ENCODE measurements around the gene SYNPO2.

The SYNPO2 gene

DNA sequence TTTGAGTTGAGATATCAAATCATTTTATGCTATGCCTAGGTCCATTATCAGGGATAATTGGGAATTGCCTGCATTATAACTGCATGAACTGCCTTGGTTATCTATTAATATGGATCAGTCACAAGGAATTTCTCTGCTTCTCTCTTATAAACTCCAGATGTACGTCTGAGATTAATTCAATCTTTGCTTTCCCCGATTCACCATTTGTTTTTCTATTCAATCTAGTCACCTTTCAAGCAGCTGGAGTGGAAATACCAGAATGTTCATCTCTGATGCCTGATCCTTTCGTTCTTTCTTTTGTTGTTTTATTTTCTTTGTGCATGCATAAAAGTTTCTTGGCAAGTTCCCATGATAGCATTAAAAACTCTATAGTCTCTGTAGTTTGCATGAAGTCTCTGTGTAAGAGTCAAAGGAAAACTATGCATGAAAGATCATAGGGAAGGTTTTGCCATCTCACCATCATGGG lies 22.6 kb downstream of the SYNPO2 start:
- Histone ChIP-seq H3K27ac (ENCODE audit: low read depth, low read length) (no peak overlapping the region), H3K4me3 (ENCODE audit: low read length) (no peak overlapping the region), H3K36me3 (ENCODE audit: insufficient read depth, low read length) (no peaks in the 10 kb centered on the region), H3K27me3 (ENCODE audit: insufficient read depth, low read length) (no peaks in the 10 kb centered on the region), H3K4me1 (ENCODE audit: insufficient read depth, low read length) (no peaks in the 10 kb centered on the region), H3K9ac (ENCODE audit: low read depth, low read length) (no peak overlapping the region), H3K9me3 (ENCODE audit: insufficient read depth, low read depth, low read length) (no peaks in the 10 kb centered on the region)
- 92% methylated on average over 3 of the region's 3 CpGs for WGBS

DNA sequence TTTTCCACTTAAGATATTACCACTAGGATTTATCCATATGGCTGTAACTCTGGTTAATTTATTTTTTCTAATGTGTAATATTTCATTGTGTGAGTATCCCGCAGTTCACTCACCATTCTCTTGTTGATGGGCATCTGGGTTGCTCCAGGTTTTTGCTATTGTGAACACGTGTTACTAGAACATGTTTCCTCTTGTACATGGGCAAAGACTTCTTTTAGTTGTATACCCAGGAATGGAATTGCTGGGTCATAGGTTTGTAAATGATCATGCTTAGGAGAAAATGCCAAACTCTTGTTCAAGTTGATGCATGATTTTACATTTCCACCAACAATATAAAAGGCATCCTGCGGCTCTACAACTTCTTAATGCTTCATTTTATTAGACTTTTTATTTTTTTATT lies 26.8 kb downstream of the SYNPO2 start:
- Histone ChIP-seq H3K9ac (ENCODE audit: low read depth, low read length) (no peak overlapping the region), H3K4me3 (ENCODE audit: low read length) (no peak overlapping the region), H3K4me1 (ENCODE audit: insufficient read depth, low read length) (peaks cover 12% of the 10 kb centered on the region; the same call in 1 of the 2 replicates), H3K27ac (ENCODE audit: low read depth, low read length) (no peak overlapping the region), H3K9me3 (ENCODE audit: insufficient read depth, low read depth, low read length) (no peaks in the 10 kb centered on the region), H3K36me3 (ENCODE audit: insufficient read depth, low read length) (no peaks in the 10 kb centered on the region), H3K27me3 (ENCODE audit: insufficient read depth, low read length) (no peaks in the 10 kb centered on the region)
- WGBS = 92% methylated on average over 2 of the region's 3 CpGs

DNA sequence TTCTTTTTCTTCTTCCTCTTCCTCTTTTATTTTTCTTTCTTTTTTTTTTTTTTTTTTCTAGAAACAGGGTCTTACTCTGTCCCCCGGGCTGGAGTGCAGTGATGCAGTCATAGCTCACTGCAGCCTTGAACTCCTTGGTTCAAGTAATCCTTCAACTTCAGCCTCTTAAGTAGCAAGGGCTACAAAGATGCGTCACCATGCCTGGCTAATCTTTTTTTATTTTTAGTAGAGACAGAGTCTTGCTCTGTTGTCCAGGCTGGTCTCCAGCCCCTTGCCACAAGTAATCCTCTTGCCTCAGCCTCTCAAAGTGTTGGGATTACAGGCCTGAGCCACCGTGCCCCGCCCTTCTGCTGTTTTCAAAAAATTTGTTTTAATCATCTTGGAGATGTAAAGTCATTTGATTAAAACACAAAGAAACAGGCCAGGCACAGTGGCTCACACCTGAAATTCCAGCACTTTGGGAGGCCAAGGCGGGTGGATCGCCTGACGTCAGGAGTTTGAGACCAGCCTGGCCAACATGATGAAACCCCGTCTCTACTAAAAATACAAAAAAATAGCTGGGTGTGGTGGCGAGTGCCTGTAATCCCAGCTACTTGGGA lies 28.1 kb downstream of the SYNPO2 start:
- Histone ChIP-seq H3K9me3 (ENCODE audit: insufficient read depth, low read depth, low read length) (no peaks in the 10 kb centered on the region), H3K9ac (ENCODE audit: low read depth, low read length) (no peak overlapping the region), H3K36me3 (ENCODE audit: insufficient read depth, low read length) (no peaks in the 10 kb centered on the region), H3K27me3 (ENCODE audit: insufficient read depth, low read length) (no peaks in the 10 kb centered on the region), H3K4me3 (ENCODE audit: low read length) (no peak overlapping the region), H3K27ac (ENCODE audit: low read depth, low read length) (no peak overlapping the region), H3K4me1 (ENCODE audit: insufficient read depth, low read length) (peaks cover 12% of the 10 kb centered on the region; the same call in 1 of the 2 replicates)
- 94% methylated on average over 9 of the region's 9 CpGs for WGBS

DNA sequence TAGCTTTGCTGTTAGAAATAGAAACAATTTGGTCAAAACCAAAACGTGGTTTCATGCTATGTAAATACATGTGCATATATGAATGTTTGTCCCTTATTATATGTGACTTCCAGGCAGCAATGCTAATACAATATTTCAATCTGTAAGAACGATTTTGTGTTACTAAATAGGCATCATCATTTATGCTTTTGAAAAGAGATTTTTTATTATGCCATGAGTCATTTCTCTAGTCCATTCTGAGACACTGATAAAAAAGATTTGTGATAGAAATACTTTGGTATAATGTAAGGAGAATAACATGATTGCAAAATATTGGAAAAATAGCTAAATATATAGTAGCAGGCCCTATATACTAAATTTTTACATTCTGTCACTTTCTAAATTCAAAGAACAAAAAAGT lies 28.9 kb downstream of the SYNPO2 start:
- H3K27me3 ChIP-seq (ENCODE audit: insufficient read depth, low read length) = no peaks in the 10 kb centered on the region
- H3K9ac ChIP-seq (ENCODE audit: low read depth, low read length) = no peak overlapping the region
- no peaks in the 10 kb centered on the region for H3K36me3 ChIP-seq (ENCODE audit: insufficient read depth, low read length)
- no peaks in the 10 kb centered on the region for H3K9me3 ChIP-seq (ENCODE audit: insufficient read depth, low read depth, low read length)
- no peak overlapping the region for H3K4me3 ChIP-seq (ENCODE audit: low read length)
- H3K27ac ChIP-seq (ENCODE audit: low read depth, low read length) = no peak overlapping the region
- H3K4me1 ChIP-seq (ENCODE audit: insufficient read depth, low read length) = peaks cover 12% of the 10 kb centered on the region; the same call in 1 of the 2 replicates
- 80% methylated on average over 2 of the region's 2 CpGs for WGBS

DNA sequence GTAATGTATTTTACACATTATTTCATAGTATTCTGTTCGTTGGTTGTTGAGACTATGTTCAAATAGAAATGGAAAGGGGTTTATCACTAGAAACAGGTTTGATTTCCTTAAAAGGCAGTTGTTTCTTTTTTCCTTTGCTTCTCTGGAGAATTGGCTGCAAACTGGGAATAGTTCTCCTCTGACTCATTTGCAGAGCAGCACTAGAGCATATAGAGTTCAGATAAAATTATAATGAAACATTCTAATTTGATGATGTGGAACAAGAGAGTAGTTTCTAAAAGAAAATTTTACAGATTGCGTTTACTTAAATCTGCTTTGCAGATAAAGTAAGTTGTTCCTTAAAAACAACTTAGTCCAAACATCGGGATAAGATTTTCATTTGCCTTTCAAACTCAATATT lies 29.7 kb downstream of the SYNPO2 start:
- H3K9me3 ChIP-seq (ENCODE audit: insufficient read depth, low read depth, low read length) = no peaks in the 10 kb centered on the region
- H3K4me3 ChIP-seq (ENCODE audit: low read length) = no peak overlapping the region
- H3K9ac ChIP-seq (ENCODE audit: low read depth, low read length) = peak overlapping the region; percentile 29; the same call in 1 of the 2 replicates
- no peaks in the 10 kb centered on the region for H3K36me3 ChIP-seq (ENCODE audit: insufficient read depth, low read length)
- H3K27me3 ChIP-seq (ENCODE audit: insufficient read depth, low read length) = no peaks in the 10 kb centered on the region
- 79% methylated on average over 3 of the region's 3 CpGs for WGBS
- no peak overlapping the region for H3K27ac ChIP-seq (ENCODE audit: low read depth, low read length)
- H3K4me1 ChIP-seq (ENCODE audit: insufficient read depth, low read length) = peaks cover 12% of the 10 kb centered on the region; the same call in 1 of the 2 replicates

DNA sequence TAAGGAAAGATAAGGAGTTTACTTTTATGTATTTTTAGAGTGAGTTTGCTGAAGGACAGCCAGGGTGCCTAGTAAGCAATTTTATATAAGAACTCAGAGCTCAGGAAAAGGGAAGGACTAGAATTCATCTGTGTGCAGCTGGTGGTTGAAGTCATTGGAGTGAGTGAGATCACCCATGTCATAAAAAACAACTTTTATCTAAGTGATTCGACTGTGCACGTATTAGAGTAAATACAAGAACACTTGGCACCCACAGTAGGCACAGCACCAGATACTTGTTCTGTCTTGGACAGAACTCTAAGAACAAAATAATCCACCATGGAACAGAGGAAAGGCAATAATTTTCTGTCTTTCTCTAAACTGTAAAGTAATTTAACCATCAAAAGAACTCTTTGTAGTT lies 31.6 kb downstream of the SYNPO2 start:
- H3K27me3 ChIP-seq (ENCODE audit: insufficient read depth, low read length) = no peaks in the 10 kb centered on the region
- H3K27ac ChIP-seq (ENCODE audit: low read depth, low read length) = no peak overlapping the region
- WGBS = 100% methylated on average over 2 of the region's 2 CpGs
- H3K4me3 ChIP-seq (ENCODE audit: low read length) = no peak overlapping the region
- H3K36me3 ChIP-seq (ENCODE audit: insufficient read depth, low read length) = no peaks in the 10 kb centered on the region
- no peaks in the 10 kb centered on the region for H3K9me3 ChIP-seq (ENCODE audit: insufficient read depth, low read depth, low read length)
- H3K9ac ChIP-seq (ENCODE audit: low read depth, low read length) = no peak overlapping the region
- H3K4me1 ChIP-seq (ENCODE audit: insufficient read depth, low read length) = peaks cover 12% of the 10 kb centered on the region; the same call in 1 of the 2 replicates

DNA sequence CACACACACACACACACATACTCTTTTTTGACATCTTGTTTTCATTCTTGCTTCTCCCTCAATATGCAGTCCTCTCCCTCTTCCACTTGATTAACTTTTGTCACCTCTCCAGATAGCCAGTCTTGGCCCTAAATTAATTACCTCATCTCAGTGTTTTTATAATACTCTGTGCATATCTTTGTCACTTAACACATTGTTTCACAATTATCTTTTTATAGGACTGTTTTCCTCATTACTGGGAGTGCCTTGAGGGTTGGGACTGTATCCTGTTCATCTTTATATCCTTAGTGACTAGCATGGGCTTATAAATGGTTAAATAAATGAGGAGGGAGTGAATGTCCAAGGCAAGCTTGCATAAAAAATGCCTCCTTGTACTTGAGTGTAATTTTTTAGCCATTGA lies 33.1 kb downstream of the SYNPO2 start:
- Histone ChIP-seq H3K4me3 (ENCODE audit: low read length) (no peak overlapping the region), H3K27ac (ENCODE audit: low read depth, low read length) (no peak overlapping the region)

DNA sequence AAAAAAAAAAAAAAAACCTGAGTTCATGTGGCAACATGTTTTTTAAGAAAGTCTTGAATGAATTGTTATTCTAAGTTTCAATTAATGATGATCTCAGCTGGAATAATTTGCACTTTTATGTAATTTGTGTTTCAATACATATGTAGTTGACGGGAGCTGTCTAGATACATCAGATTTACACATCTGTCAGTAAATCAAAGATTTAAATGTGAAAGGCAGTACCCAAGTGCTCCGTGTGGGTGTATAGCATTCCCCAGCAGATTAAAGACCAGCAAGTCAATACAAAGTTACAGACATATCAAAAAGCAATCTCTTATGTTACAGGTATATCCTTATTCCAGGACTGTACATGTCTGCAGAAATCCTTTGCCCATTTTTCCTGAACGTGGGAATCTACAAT lies 35.2 kb downstream of the SYNPO2 start:
- H3K36me3 ChIP-seq (ENCODE audit: insufficient read depth, low read length) = no peaks in the 10 kb centered on the region
- no peaks in the 10 kb centered on the region for H3K27me3 ChIP-seq (ENCODE audit: insufficient read depth, low read length)
- H3K9ac ChIP-seq (ENCODE audit: low read depth, low read length) = no peak overlapping the region
- no peak overlapping the region for H3K27ac ChIP-seq (ENCODE audit: low read depth, low read length)
- no peaks in the 10 kb centered on the region for H3K9me3 ChIP-seq (ENCODE audit: insufficient read depth, low read depth, low read length)
- WGBS = 49% methylated on average over 3 of the region's 3 CpGs
- peaks cover under 1% of the 10 kb centered on the region; the same call in 1 of the 2 replicates for H3K4me1 ChIP-seq (ENCODE audit: insufficient read depth, low read length)
- no peak overlapping the region for H3K4me3 ChIP-seq (ENCODE audit: low read length)

More for the DNA sequence above, 33.1 kb downstream of the SYNPO2 start:
- Histone ChIP-seq H3K36me3 (ENCODE audit: insufficient read depth, low read length) (no peaks in the 10 kb centered on the region), H3K9me3 (ENCODE audit: insufficient read depth, low read depth, low read length) (no peaks in the 10 kb centered on the region), H3K4me1 (ENCODE audit: insufficient read depth, low read length) (peaks cover 12% of the 10 kb centered on the region; the same call in 1 of the 2 replicates), H3K27me3 (ENCODE audit: insufficient read depth, low read length) (no peaks in the 10 kb centered on the region), H3K9ac (ENCODE audit: low read depth, low read length) (no peak overlapping the region)

DNA sequence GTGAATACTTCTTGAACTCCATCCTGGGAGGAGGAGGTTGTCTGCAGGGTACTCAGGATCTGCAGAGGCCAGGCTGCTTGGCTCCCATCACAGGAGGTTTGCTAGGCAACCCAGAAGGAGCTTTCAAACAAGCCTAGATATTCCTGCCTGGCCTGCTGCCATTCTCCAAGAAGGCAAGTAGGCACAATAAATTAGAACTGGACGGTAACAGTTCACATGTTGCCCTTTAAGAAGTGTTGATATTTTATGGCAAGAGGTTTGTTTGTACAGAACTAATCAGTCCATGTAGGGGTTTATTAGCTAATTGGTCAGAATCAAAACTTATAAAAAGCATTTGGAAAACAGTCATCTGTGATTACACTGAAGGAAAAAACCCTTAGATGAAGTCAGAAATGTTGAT lies 39.3 kb downstream of the SYNPO2 start:
- Histone ChIP-seq H3K4me1 (ENCODE audit: insufficient read depth, low read length) (no peaks in the 10 kb centered on the region), H3K9me3 (ENCODE audit: insufficient read depth, low read depth, low read length) (no peaks in the 10 kb centered on the region), H3K4me3 (ENCODE audit: low read length) (no peak overlapping the region), H3K27ac (ENCODE audit: low read depth, low read length) (no peak overlapping the region), H3K9ac (ENCODE audit: low read depth, low read length) (no peak overlapping the region), H3K27me3 (ENCODE audit: insufficient read depth, low read length) (no peaks in the 10 kb centered on the region), H3K36me3 (ENCODE audit: insufficient read depth, low read length) (no peaks in the 10 kb centered on the region)
- 93% methylated on average over 1 of the region's 1 CpG for WGBS

DNA sequence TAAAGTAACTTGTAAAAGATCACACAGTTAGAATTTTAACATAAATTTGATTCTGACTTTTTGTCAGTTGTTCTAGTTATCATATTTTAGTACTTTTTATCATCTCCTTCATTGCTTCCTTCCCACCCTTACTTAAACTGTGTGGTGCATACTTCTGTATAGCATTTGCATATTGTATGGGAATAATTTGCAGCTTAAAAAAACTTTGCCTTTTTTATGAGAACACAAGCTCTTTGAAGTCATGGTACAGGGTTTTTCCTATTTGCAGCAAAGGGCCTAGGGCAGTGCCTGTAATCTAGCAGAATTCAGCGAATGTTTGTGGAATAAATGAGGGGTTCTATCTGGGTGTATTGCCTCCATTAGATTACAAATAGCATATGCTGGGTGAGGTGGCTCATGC lies 41.6 kb downstream of the SYNPO2 start:
- 0% methylated on average over 1 of the region's 1 CpG for WGBS
- Histone ChIP-seq H3K36me3 (ENCODE audit: insufficient read depth, low read length) (no peaks in the 10 kb centered on the region), H3K27ac (ENCODE audit: low read depth, low read length) (no peak overlapping the region), H3K9ac (ENCODE audit: low read depth, low read length) (no peak overlapping the region), H3K4me3 (ENCODE audit: low read length) (no peak overlapping the region), H3K4me1 (ENCODE audit: insufficient read depth, low read length) (no peaks in the 10 kb centered on the region), H3K27me3 (ENCODE audit: insufficient read depth, low read length) (no peaks in the 10 kb centered on the region), H3K9me3 (ENCODE audit: insufficient read depth, low read depth, low read length) (no peaks in the 10 kb centered on the region)

DNA sequence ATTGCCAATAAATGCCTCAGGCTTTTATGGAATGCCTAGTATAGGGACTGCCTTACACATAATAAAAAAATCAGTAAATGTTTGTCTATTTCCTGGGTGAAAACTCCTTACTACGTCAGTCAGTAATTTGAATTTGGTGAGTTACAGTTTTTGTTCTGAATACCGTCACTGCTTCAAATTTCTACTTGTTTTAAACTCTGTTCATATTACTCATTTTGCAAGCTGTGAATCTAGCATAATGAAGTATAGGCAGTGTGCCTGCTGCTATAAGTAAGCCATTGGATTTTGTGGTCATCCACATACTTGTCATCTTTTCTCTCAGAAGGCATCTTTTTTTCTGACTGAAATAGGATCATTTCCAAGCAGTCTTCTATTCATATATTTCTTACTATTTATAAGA lies 43.1 kb downstream of the SYNPO2 start:
- H3K4me1 ChIP-seq (ENCODE audit: insufficient read depth, low read length) = no peaks in the 10 kb centered on the region
- no peaks in the 10 kb centered on the region for H3K36me3 ChIP-seq (ENCODE audit: insufficient read depth, low read length)
- WGBS = 90% methylated on average over 2 of the region's 2 CpGs

DNA sequence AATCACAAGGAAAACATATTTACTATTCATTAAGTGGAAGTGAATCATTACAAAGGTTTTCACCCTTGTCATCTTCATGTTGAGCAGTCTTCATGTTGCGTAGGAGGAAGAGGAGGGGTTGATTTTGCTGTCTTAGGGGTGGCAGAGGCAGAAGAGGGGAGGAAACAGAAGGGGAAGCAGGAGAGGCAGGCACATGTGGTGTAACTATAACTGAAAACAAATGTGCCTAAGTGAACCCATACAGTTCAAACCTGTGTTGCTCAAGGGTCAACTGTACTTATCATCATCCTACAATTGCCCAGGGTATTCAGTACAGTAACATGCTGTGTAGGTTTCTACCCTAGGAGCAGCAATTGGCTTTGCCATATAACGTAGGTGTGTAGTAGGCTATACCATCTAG lies 47.2 kb downstream of the SYNPO2 start:
- Histone ChIP-seq H3K4me3 (ENCODE audit: low read length) (no peak overlapping the region), H3K27ac (ENCODE audit: low read depth, low read length) (no peak overlapping the region), H3K36me3 (ENCODE audit: insufficient read depth, low read length) (no peaks in the 10 kb centered on the region), H3K27me3 (ENCODE audit: insufficient read depth, low read length) (no peaks in the 10 kb centered on the region), H3K9ac (ENCODE audit: low read depth, low read length) (no peak overlapping the region), H3K4me1 (ENCODE audit: insufficient read depth, low read length) (peaks cover 2% of the 10 kb centered on the region; the same call in 1 of the 2 replicates), H3K9me3 (ENCODE audit: insufficient read depth, low read depth, low read length) (no peaks in the 10 kb centered on the region)
- 96% methylated on average over 2 of the region's 2 CpGs for WGBS

More for the DNA sequence above, 43.1 kb downstream of the SYNPO2 start:
- no peaks in the 10 kb centered on the region for H3K9me3 ChIP-seq (ENCODE audit: insufficient read depth, low read depth, low read length)
- H3K27ac ChIP-seq (ENCODE audit: low read depth, low read length) = no peak overlapping the region
- no peak overlapping the region for H3K4me3 ChIP-seq (ENCODE audit: low read length)
- H3K27me3 ChIP-seq (ENCODE audit: insufficient read depth, low read length) = no peaks in the 10 kb centered on the region
- H3K9ac ChIP-seq (ENCODE audit: low read depth, low read length) = no peak overlapping the region

Data from HUES64 (cell line).